Activated T-helper 1 cell treated with anti-CD3 and anti-CD28 coated beads, Interleukin-12 subunit alpha, Interleukin-12 subunit beta, Interleukin-2, Interleukin-4 antibody, amounts not matched to agents 30 ng/mL and 10 ng/mL and 1 ng/mL, durations not matched to agents 14 hours and 24 hours and 36 hours (primary cell): Measurements from ENCODE around the gene PAQR8. TPM values are rescaled to one million over a fixed set of nuclear protein-coding genes. Genes with fewer than 3 reads are reported as not detected.

Experiments
- DNase-seq: peaks from one replicate; pipeline ENCODE4 v3.0.0; 2021; ENCODE audit warnings: low spot score
- H3K27ac Mint-ChIP-seq: one replicate; pipeline ENCODE4 v1.8.0; 2021; ENCODE audit warnings: mild to moderate bottlenecking, mixed read lengths
- H3K27me3 Mint-ChIP-seq: one replicate; pipeline ENCODE4 v1.8.0; 2022; ENCODE audit warnings: mild to moderate bottlenecking, moderate library complexity, mixed read lengths; ENCODE audit not compliant: insufficient read depth
- H3K36me3 Mint-ChIP-seq: one replicate; pipeline ENCODE4 v1.8.0; 2021; ENCODE audit warnings: low read depth, mixed read lengths
- H3K4me1 Mint-ChIP-seq: one replicate; pipeline ENCODE4 v1.8.0; 2021; ENCODE audit warnings: low read depth, mixed read lengths
- H3K4me3 Mint-ChIP-seq: one replicate; pipeline ENCODE4 v1.8.0; 2021; ENCODE audit warnings: mild to moderate bottlenecking, moderate library complexity, mixed read lengths
- H3K9me3 Mint-ChIP-seq: one replicate; pipeline ENCODE4 v1.8.0; 2021; ENCODE audit warnings: mixed read lengths
- intact Hi-C: fragments of 100-400 bp; cut with micrococcal nuclease; formaldehyde crosslinking; loops from one replicate; pipeline ENCODE4 v1.15.1; 2024
- total RNA-seq: library from RNA; stranded (reverse); gene quantifications from 2 replicates; pipeline ENCODE4 v1.2.3, GENCODE V29; 2022

PAQR8 gene
- total RNA-seq, 1 donor from 2014 or later: 2.5 TPM

DNA sequence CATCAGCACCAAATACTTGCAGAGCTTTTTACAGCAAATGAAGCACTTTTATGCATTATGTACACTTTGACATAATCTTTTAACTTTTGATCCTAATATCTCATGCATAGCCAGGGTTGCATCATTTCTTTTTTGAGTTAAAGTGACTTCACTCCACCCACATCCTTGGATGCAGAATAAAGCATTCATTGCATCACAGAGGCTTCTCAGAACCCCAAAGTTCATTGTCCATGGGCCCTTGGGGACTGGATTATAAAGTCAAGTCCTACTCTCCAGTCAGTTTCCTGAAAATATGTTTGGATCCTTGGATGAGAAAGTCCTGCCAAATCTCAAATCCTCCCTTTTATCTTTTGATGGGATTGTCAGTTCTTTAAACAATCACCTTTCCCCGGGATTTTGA, 47.5 kb downstream of the PAQR8 start:
- Mint-ChIP-seq H3K27ac (no peak overlapping the region), H3K4me3 (no peak overlapping the region), H3K4me1 (no peaks in the 10 kb centered on the region), H3K27me3 (peaks cover 13% of the 10 kb centered on the region), H3K9me3 (no peaks in the 10 kb centered on the region), H3K36me3 (no peaks in the 10 kb centered on the region)
- intact Hi-C loops: no loop called here
- no peak for DNase-seq

GRCh38 chr6:52410979-52411378, 49.0 kb downstream of the PAQR8 start:
- no peak overlapping the region for H3K27ac Mint-ChIP-seq
- no peaks in the 10 kb centered on the region for H3K36me3 Mint-ChIP-seq
- intact Hi-C loops: no loop called here
- DNase-seq: no peak
- peaks cover 13% of the 10 kb centered on the region for H3K27me3 Mint-ChIP-seq
- H3K4me3 Mint-ChIP-seq: no peak overlapping the region
- H3K4me1 Mint-ChIP-seq: peaks cover 10% of the 10 kb centered on the region
- H3K9me3 Mint-ChIP-seq: no peaks in the 10 kb centered on the region

- Mint-ChIP-seq H3K36me3 (no peaks in the 10 kb centered on the region), H3K27ac (no peak overlapping the region), H3K27me3 (peaks cover 13% of the 10 kb centered on the region), H3K4me1 (peaks cover 10% of the 10 kb centered on the region), H3K4me3 (no peak overlapping the region), H3K9me3 (no peaks in the 10 kb centered on the region)
- no peak for DNase-seq
- intact Hi-C loops: no loop called here
These were observed 50.0 kb downstream of the PAQR8 start for GRCh38 chr6:52411911-52412310.

- intact Hi-C loops: no loop called here
- Mint-ChIP-seq H3K4me3 (no peak overlapping the region), H3K36me3 (no peaks in the 10 kb centered on the region), H3K27me3 (peaks cover 13% of the 10 kb centered on the region), H3K4me1 (peaks cover 18% of the 10 kb centered on the region), H3K9me3 (no peaks in the 10 kb centered on the region), H3K27ac (no peak overlapping the region)
- no peak for DNase-seq
These were observed 53.4 kb downstream of the PAQR8 start for GRCh38 chr6:52415333-52415732.

- intact Hi-C loops: loop anchor here (1.0 kb wide), 2 partner anchors 182 to 247 kb away; no protein-coding TSS in a partner anchor
- DNase-seq: no peak
- H3K36me3 Mint-ChIP-seq: no peaks in the 10 kb centered on the region
- H3K27me3 Mint-ChIP-seq: peaks cover 13% of the 10 kb centered on the region
- no peak overlapping the region for H3K27ac Mint-ChIP-seq
- H3K9me3 Mint-ChIP-seq: no peaks in the 10 kb centered on the region
- peaks cover 18% of the 10 kb centered on the region for H3K4me1 Mint-ChIP-seq
- no peak overlapping the region for H3K4me3 Mint-ChIP-seq
These were observed 54.1 kb downstream of the PAQR8 start for GRCh38 chr6:52415917-52416628.

- Mint-ChIP-seq H3K27ac (no peak overlapping the region), H3K9me3 (no peaks in the 10 kb centered on the region), H3K27me3 (peaks cover 13% of the 10 kb centered on the region), H3K4me3 (no peak overlapping the region), H3K36me3 (no peaks in the 10 kb centered on the region), H3K4me1 (peaks cover 18% of the 10 kb centered on the region)
- intact Hi-C loops: loop anchor here (1.0 kb wide), 2 partner anchors 182 to 247 kb away; no protein-coding TSS in a partner anchor
- DNase-seq: peak; percentile 38
These were observed 54.7 kb downstream of the PAQR8 start for GRCh38 chr6:52416629-52417151.

DNA sequence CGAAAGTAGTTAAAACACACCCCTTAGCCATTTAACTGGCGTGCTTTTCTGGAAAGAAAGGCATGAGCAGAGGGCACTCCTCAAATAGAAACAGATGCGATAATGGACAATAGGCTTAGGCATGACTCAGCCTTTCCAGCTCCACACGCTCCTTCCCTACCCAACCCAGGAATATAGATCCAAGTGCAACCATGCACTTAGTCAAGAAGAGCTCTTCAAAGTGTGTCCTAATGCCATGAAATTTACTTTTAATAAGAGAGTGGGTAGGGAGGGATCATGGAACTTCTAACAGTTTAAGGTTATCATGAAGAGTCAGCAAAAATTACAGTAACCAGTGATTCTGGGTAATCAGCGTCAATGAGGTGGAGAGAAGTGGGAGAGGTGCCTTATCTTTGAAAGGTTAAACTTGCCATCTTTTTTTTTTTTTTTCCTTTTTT, 55.7 kb downstream of the PAQR8 start:
- H3K4me3 Mint-ChIP-seq: no peak overlapping the region
- no peaks in the 10 kb centered on the region for H3K36me3 Mint-ChIP-seq
- H3K4me1 Mint-ChIP-seq: peaks cover 18% of the 10 kb centered on the region
- intact Hi-C loops: no loop called here
- H3K27ac Mint-ChIP-seq: no peak overlapping the region
- H3K27me3 Mint-ChIP-seq: peaks cover 8% of the 10 kb centered on the region
- no peak for DNase-seq
- no peaks in the 10 kb centered on the region for H3K9me3 Mint-ChIP-seq

DNA sequence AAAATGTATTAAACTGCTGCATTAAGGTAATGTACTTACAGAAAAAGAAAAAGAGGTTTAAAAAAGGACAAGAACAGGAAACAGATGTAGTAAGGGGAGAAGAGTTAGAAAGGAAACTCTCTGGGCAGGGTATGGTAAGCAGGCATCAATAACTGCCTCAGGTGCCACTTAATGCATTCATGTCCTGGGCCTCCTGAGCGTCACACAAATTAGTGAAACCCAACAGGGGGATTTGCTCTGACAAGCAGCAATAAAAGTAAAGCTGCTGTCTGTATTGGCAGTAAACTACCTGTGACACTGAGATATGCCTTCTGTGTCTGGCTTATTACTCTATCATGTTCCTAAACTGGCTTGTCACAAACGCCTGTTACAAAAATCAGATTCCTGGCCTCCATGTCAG, 56.7 kb downstream of the PAQR8 start:
- Mint-ChIP-seq H3K27ac (no peak overlapping the region), H3K4me3 (no peak overlapping the region), H3K36me3 (no peaks in the 10 kb centered on the region), H3K27me3 (peaks cover 9% of the 10 kb centered on the region), H3K4me1 (peaks cover 18% of the 10 kb centered on the region), H3K9me3 (no peaks in the 10 kb centered on the region)
- intact Hi-C loops: no loop called here
- no peak for DNase-seq

- DNase-seq: peak; percentile 98
- H3K9me3 Mint-ChIP-seq: no peaks in the 10 kb centered on the region
- intact Hi-C loops: loop anchor here (1.0 to 10.0 kb wide), 13 partner anchors 22 to 1125 kb away; partner anchors contain the start of genes FBXO9, GCLC, MCM3 and PAQR8
- H3K4me1 Mint-ChIP-seq: peaks cover 14% of the 10 kb centered on the region
- no peak within 1 kb of the TSS for H3K27ac Mint-ChIP-seq
- no peak within 1 kb of the TSS for H3K4me3 Mint-ChIP-seq
- H3K27me3 Mint-ChIP-seq: peaks cover 6% of the 10 kb centered on the region
- H3K36me3 Mint-ChIP-seq: no peaks in the 10 kb centered on the region
These were observed 58.1 kb downstream of the PAQR8 start, which contains the start of gene EFHC1 for GRCh38 chr6:52419809-52420667. TSS of gene EFHC1 (plus strand) at chr6:52420342. CDS start at chr6:52420411, 69 bp downstream.

GRCh38 chr6:52420668-52421358, 58.9 kb downstream of the PAQR8 start:
- Mint-ChIP-seq H3K27me3 (peaks cover 6% of the 10 kb centered on the region), H3K9me3 (no peaks in the 10 kb centered on the region)

GRCh38 chr6:52422156-52422555, 60.2 kb downstream of the PAQR8 start:
- no peak for DNase-seq
- Mint-ChIP-seq H3K27me3 (peaks cover 6% of the 10 kb centered on the region), H3K27ac (no peak overlapping the region), H3K4me1 (peaks cover 7% of the 10 kb centered on the region), H3K36me3 (no peaks in the 10 kb centered on the region), H3K9me3 (no peaks in the 10 kb centered on the region), H3K4me3 (no peak overlapping the region)
- intact Hi-C loops: loop anchor here (5.0 to 10.0 kb wide), 3 partner anchors 70 to 1123 kb away; partner anchors contain the start of gene GCLC

More at GRCh38 chr6:52420668-52421358, 58.9 kb downstream of the PAQR8 start:
- H3K36me3 Mint-ChIP-seq: no peaks in the 10 kb centered on the region
- DNase-seq: no peak
- no peak overlapping the region for H3K4me3 Mint-ChIP-seq
- intact Hi-C loops: loop anchor here (1.0 to 10.0 kb wide), 13 partner anchors 23 to 1124 kb away; partner anchors contain the start of genes FBXO9, GCLC, MCM3 and PAQR8
- no peak overlapping the region for H3K27ac Mint-ChIP-seq
- peaks cover 7% of the 10 kb centered on the region for H3K4me1 Mint-ChIP-seq

DNA sequence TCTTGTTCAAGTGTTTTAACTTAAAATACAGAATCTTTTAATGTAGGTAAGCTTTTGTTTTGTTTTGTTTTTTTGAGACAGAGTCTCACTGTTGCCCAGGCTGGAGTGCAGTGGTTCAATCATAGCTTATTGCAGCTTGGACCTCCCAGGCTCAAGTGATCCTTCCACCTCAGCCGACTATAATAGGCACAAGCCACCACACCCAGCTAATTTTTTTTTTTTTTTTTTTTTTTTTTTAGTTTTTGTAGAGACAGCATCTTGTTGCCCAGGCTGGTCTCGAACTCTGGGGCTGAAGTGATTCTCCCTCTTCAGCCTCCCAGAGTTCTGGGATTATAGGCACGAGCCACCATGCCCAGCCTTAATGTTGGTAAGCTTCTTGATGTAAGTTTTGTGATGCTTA, 61.5 kb downstream of the PAQR8 start:
- no peaks in the 10 kb centered on the region for H3K9me3 Mint-ChIP-seq
- H3K27me3 Mint-ChIP-seq: peaks cover 6% of the 10 kb centered on the region
- H3K27ac Mint-ChIP-seq: no peak overlapping the region
- no peak for DNase-seq
- H3K36me3 Mint-ChIP-seq: no peaks in the 10 kb centered on the region
- H3K4me1 Mint-ChIP-seq: peaks cover 7% of the 10 kb centered on the region
- intact Hi-C loops: loop anchor here (5.0 to 10.0 kb wide), 3 partner anchors 69 to 1121 kb away; partner anchors contain the start of gene GCLC
- H3K4me3 Mint-ChIP-seq: no peak overlapping the region
